H1 (cell line): ENCODE measurements around the gene MGLL. TPM values are rescaled to one million over a fixed set of nuclear protein-coding genes. Genes with fewer than 3 reads are reported as not detected.

ENCODE experiments used
- CTCF ChIA-PET: fragments of 300-600 bp; sonication (Branson Sonifier 250); formaldehyde crosslinking; loops from one replicate; lab custom pipeline; 2021; ENCODE audit not compliant: partially characterized antibody; lab: Charles Lee
- POLR2A ChIA-PET: fragments of 300-600 bp; sonication (Branson Sonifier 250); formaldehyde crosslinking; loops from one replicate; lab custom pipeline; 2021; ENCODE audit warnings: inconsistent platforms; ENCODE audit not compliant: partially characterized antibody; lab: Charles Lee
- DNase-seq, 2 experiments: peaks; one replicate each; pipeline versions ENCODE4 v3.0.0 to v3.0.0-alpha.2; 2010 to 2022; ENCODE audit warnings: low spot score in 2 of 2, low read depth in 1 of 2, mixed read lengths in 1 of 2
- FAIRE-seq: peaks from 2 replicates; lab custom pipeline; 2011; peaks lifted over from hg19 to GRCh38; lab: Jason Lieb, UNC
- H2AFZ ChIP-seq: 2 replicates; pipeline ENCODE4 v1.8.1; 2012; ENCODE audit warnings: low read length, inconsistent platforms
- H2AK5ac ChIP-seq: 2 replicates; pipeline ENCODE4 v1.6.1; 2013; ENCODE audit warnings: low read depth, low read length
- H2BK120ac ChIP-seq: replicated peaks from 2 replicates; pipeline ENCODE3; 2013; ENCODE audit warnings: low read depth, low read length, inconsistent platforms
- H2BK12ac ChIP-seq: 2 replicates; pipeline ENCODE4 v1.6.1; 2013; ENCODE audit warnings: low read depth, low read length
- H2BK15ac ChIP-seq: 2 replicates; pipeline ENCODE4 v1.6.1; 2013; ENCODE audit warnings: low read length
- H2BK20ac ChIP-seq: 2 replicates; pipeline ENCODE4 v1.6.1; 2013; ENCODE audit warnings: low read length
- H2BK5ac ChIP-seq: 2 replicates; pipeline ENCODE4 v1.6.1; 2013; ENCODE audit warnings: low read depth, low read length
- H3K14ac ChIP-seq: 2 replicates; pipeline ENCODE4 v1.6.1; 2013; ENCODE audit warnings: inconsistent platforms; ENCODE audit not compliant: insufficient read length
- H3K18ac ChIP-seq: 2 replicates; pipeline ENCODE4 v1.6.1; 2013; ENCODE audit warnings: low read length; ENCODE audit errors: extremely low read depth
- H3K23ac ChIP-seq: 2 replicates; pipeline ENCODE4 v1.6.1; 2013; ENCODE audit warnings: inconsistent platforms; ENCODE audit not compliant: insufficient read length
- H3K23me2 ChIP-seq: 2 replicates; pipeline ENCODE4 v1.6.1; 2013; ENCODE audit warnings: low read depth, low read length
- H3K27ac ChIP-seq: 2 replicates; pipeline ENCODE4 v1.6.1; 2011; ENCODE audit warnings: low read depth, low read length, inconsistent platforms
- H3K27me3 ChIP-seq, 4 experiments: replicated peaks in 1 of 4; 1 replicate in 1 of 4; 2 replicates in 3 of 4; pipeline versions ENCODE4 v1.6.1 to v1.8.1; 2011 to 2013; ENCODE audit warnings: low read length in 3 of 4, mild to moderate bottlenecking in 3 of 4, inconsistent platforms in 2 of 4, mixed read lengths in 2 of 4, moderate library complexity in 1 of 4; ENCODE audit not compliant: control insufficient read depth in 3 of 4, insufficient read depth in 3 of 4; ENCODE audit errors: extremely low read depth in 1 of 4
- H3K36me3 ChIP-seq, 4 experiments: 2 replicates each; pipeline versions ENCODE4 v1.6.1 to v1.8.1; 2011 to 2013; ENCODE audit warnings: mild to moderate bottlenecking in 4 of 4, low read length in 3 of 4, moderate library complexity in 2 of 4, control low read depth in 1 of 4, inconsistent platforms in 1 of 4; ENCODE audit not compliant: insufficient read depth in 4 of 4, control insufficient read depth in 2 of 4
- H3K4ac ChIP-seq: replicated peaks from 2 replicates; pipeline ENCODE3; 2013; ENCODE audit warnings: low read length, low read depth, mixed read lengths, inconsistent platforms; ENCODE audit not compliant: insufficient read length
- H3K4me1 ChIP-seq, 4 experiments: replicated peaks in 1 of 4; 1 replicate in 1 of 4; 2 replicates in 3 of 4; pipeline versions ENCODE4 v1.6.1 to v1.8.1; 2011 to 2013; ENCODE audit warnings: low read length in 3 of 4, inconsistent platforms in 2 of 4, mixed read lengths in 1 of 4; ENCODE audit not compliant: insufficient read depth in 4 of 4, control insufficient read depth in 3 of 4
- H3K4me2 ChIP-seq, 2 experiments: 2 replicates each; pipeline versions ENCODE4 v1.6.1 to v1.8.1; 2011 to 2013; ENCODE audit warnings: low read depth in 2 of 2, low read length in 2 of 2, control low read depth in 1 of 2, inconsistent platforms in 1 of 2, mild to moderate bottlenecking in 1 of 2; ENCODE audit not compliant: insufficient read depth in 1 of 2
- H3K4me3 ChIP-seq, 4 experiments: fragments of 200-600, 300-600 bp in 1 of 4; sonication (generic), shearing (Covaris generic), sonication (Bioruptor Twin) in 1 of 4; 2 replicates each; pipeline versions ENCODE4 v1.5.1 to v1.8.1; 2011 to 2016; ENCODE audit warnings: low read length in 4 of 4, low read depth in 3 of 4, control low read depth in 2 of 4, inconsistent platforms in 2 of 4, mild to moderate bottlenecking in 2 of 4, mixed read lengths in 1 of 4, moderate library complexity in 1 of 4; ENCODE audit not compliant: insufficient read depth in 2 of 4; ENCODE audit errors: extremely low read depth in 1 of 4
- H3K56ac ChIP-seq: replicated peaks from 2 replicates; pipeline ENCODE3; 2013; ENCODE audit warnings: low read depth, mild to moderate bottlenecking, mixed read lengths, low read length, inconsistent platforms; ENCODE audit not compliant: insufficient read length
- H3K79me1 ChIP-seq: 2 replicates; pipeline ENCODE4 v1.6.1; 2013; ENCODE audit warnings: low read depth, low read length, control low read depth
- H3K79me2 ChIP-seq, 2 experiments: 2 replicates each; pipeline versions ENCODE4 v1.6.1 to v1.8.1; 2012 to 2013; ENCODE audit warnings: low read length in 2 of 2, mild to moderate bottlenecking in 2 of 2, inconsistent platforms in 1 of 2; ENCODE audit not compliant: insufficient read depth in 2 of 2, control insufficient read depth in 1 of 2
- H3K9ac ChIP-seq, 4 experiments: replicated peaks in 1 of 4; 1 replicate in 1 of 4; 2 replicates in 3 of 4; pipeline versions ENCODE4 v1.6.1 to v1.8.1; 2011 to 2013; ENCODE audit warnings: low read depth in 3 of 4, low read length in 3 of 4, control low read depth in 2 of 4, mild to moderate bottlenecking in 2 of 4, moderate library complexity in 2 of 4, inconsistent platforms in 1 of 4; ENCODE audit errors: extremely low read depth in 1 of 4
- H3K9me3 ChIP-seq, 2 experiments: 2 replicates each; pipeline versions ENCODE4 v1.6.1 to v1.8.1; 2012 to 2013; ENCODE audit warnings: mild to moderate bottlenecking in 2 of 2, moderate library complexity in 2 of 2, control low read depth in 1 of 2, inconsistent platforms in 1 of 2, low read depth in 1 of 2, low read length in 1 of 2, mixed read lengths in 1 of 2; ENCODE audit not compliant: insufficient read depth in 2 of 2
- H4K20me1 ChIP-seq, 2 experiments: replicated peaks in 1 of 2; 2 replicates each; pipeline versions ENCODE3 to v1.8.1; 2011 to 2013; ENCODE audit warnings: inconsistent platforms in 2 of 2, low read length in 2 of 2, mild to moderate bottlenecking in 1 of 2; ENCODE audit not compliant: insufficient read depth in 2 of 2, control insufficient read depth in 1 of 2
- H4K5ac ChIP-seq: 2 replicates; pipeline ENCODE4 v1.6.1; 2013; ENCODE audit warnings: low read length, low read depth, mixed read lengths, inconsistent platforms; ENCODE audit not compliant: insufficient read length
- H4K8ac ChIP-seq: 2 replicates; pipeline ENCODE4 v1.8.0; 2013; ENCODE audit warnings: mild to moderate bottlenecking, moderate library complexity, low read length, inconsistent platforms; ENCODE audit not compliant: insufficient read depth; ENCODE audit errors: extremely low read depth
- H4K91ac ChIP-seq: replicated peaks from 2 replicates; pipeline ENCODE3; 2013; ENCODE audit warnings: low read length, mixed read lengths, inconsistent platforms; ENCODE audit not compliant: insufficient read length
- BACH1 ChIP-seq: IDR thresholded peaks from 2 replicates; pipeline ENCODE4 v1.6.1; 2012; ENCODE audit warnings: low read length, improper control_type of control experiment
- CEBPB ChIP-seq: IDR thresholded peaks from 2 replicates; pipeline ENCODE4 v1.6.1; 2012; ENCODE audit warnings: low read depth, low read length
- FOSL1 ChIP-seq: IDR thresholded peaks from 2 replicates; pipeline ENCODE4 v1.6.1; 2011; ENCODE audit warnings: mild to moderate bottlenecking, low read depth, low read length, moderate library complexity; ENCODE audit not compliant: insufficient read depth
- KDM5A ChIP-seq: fragments of 200-600 bp; IDR thresholded peaks from 2 replicates; pipeline ENCODE4 v1.7.1; 2012; ENCODE audit warnings: mild to moderate bottlenecking, low read length, inconsistent platforms, mixed read lengths
- MAFK ChIP-seq: IDR thresholded peaks from 2 replicates; pipeline ENCODE4 v1.6.1; 2012; ENCODE audit warnings: low read depth, mild to moderate bottlenecking, improper control_type of control experiment, low read length
- RBBP5 ChIP-seq: IDR thresholded peaks from 2 replicates; pipeline ENCODE4 v1.7.1; 2012; ENCODE audit warnings: low read depth, mild to moderate bottlenecking, inconsistent platforms, low read length, moderate library complexity, borderline replicate concordance
- RNF2 ChIP-seq: fragments of 200-900, 300-1000 bp; sonication (generic); IDR thresholded peaks from 2 replicates; pipeline ENCODE4 v1.7.1; 2016; ENCODE audit warnings: borderline replicate concordance, low read depth, mild to moderate bottlenecking, antibody characterized with exemption, low read length; ENCODE audit not compliant: poor library complexity, severe bottlenecking; ENCODE audit errors: missing control alignments
- YY1 ChIP-seq: IDR thresholded peaks from 2 replicates; pipeline ENCODE4 v1.6.1; 2011; ENCODE audit warnings: low read depth, mild to moderate bottlenecking, low read length
- ZNF274 ChIP-seq: IDR thresholded peaks from 2 replicates; pipeline ENCODE4 v1.7.0; 2012; ENCODE audit warnings: low read length, borderline replicate concordance; ENCODE audit errors: extremely low read depth
- WGBS, 2 experiments: shearing (Covaris generic) in 1 of 2; methylation state at CpG; one replicate each; pipeline versions ENCODE4 v1.1.6 to v1.1.7; 2013 to 2015; ENCODE audit warnings: low lambda C conversion rate in 2 of 2, mixed read lengths in 2 of 2, inconsistent platforms in 1 of 2, low coverage in 1 of 2, missing lambda C conversion rate in 1 of 2; ENCODE audit not compliant: insufficient replicate concordance in 2 of 2, insufficient coverage in 1 of 2, insufficient read length in 1 of 2; ENCODE audit errors: extremely low coverage in 1 of 2, missing lambda C conversion rate in 1 of 2; 5-methylcytosine and 5-hydroxymethylcytosine counted together
- polyA plus RNA-seq, 7 experiments: library from polyadenylated mRNA; depleted of rRNA in 3 of 7; stranded (reverse) in 5 of 7; unstranded in 2 of 7; fragments of >200 nt in 5 of 7; fragments of 200-250 nt in 2 of 7; gene quantifications; 1 replicate in 5 of 7; 2 replicates in 1 of 7; 4 replicates in 1 of 7; pipeline versions ENCODE4 v1.2.1 to v1.2.3, GENCODE V29; 2011 to 2013; ENCODE audit warnings: missing spikeins in 2 of 7, mixed read lengths in 2 of 7
- total RNA-seq: library from RNA; stranded (reverse); fragmentation: NEBNext Ultra II Directional; extraction: Animal tissue kit (Norgen Biotek cat#: 25700); gene quantifications from 2 replicates; pipeline ENCODE4 v1.2.1, GENCODE V29; 2021
- TF ChIP-seq, protein P1 (sequence below): IDR thresholded peaks from 2 replicates; pipeline ENCODE4 v1.6.1; 2012; ENCODE audit warnings: low read length, inconsistent platforms

MGLL gene
- total and polyA plus RNA-seq, 2 of the 8 experiments (the other 6 are each of a cell fraction or from before 2014, with no cell fraction given), result 0.05 to 0.34 TPM

GRCh38 chr3:127688022-127688415 is 134.3 kb downstream of the MGLL start:
- no peak overlapping the region for H4K5ac ChIP-seq
- H3K14ac ChIP-seq, result no peak overlapping the region
- H3K23ac ChIP-seq, result no peak overlapping the region
- H3K56ac ChIP-seq, result no peak overlapping the region
- no peak overlapping the region for H2BK120ac ChIP-seq
- no peak for DNase-seq
- no peak overlapping the region for H3K4me3 ChIP-seq
- no peak overlapping the region for H2AFZ ChIP-seq
- FAIRE-seq, result no peak
- H4K8ac ChIP-seq, result no peak overlapping the region
- H4K91ac ChIP-seq, result no peak overlapping the region
- H2BK20ac ChIP-seq, result no peak overlapping the region; the same call in 1 of the 2 replicates
- H2AK5ac ChIP-seq, result no peak overlapping the region
- no peak overlapping the region for H2BK5ac ChIP-seq
- H2BK12ac ChIP-seq, result no peak overlapping the region
- no peak overlapping the region for H3K4me2 ChIP-seq
- no peak overlapping the region for H3K4ac ChIP-seq
- no peaks in the 10 kb centered on the region for H3K79me2 ChIP-seq
- H3K23me2 ChIP-seq, result peaks cover 16% of the 10 kb centered on the region; the same call in 1 of the 2 replicates
- TF ChIP-seq RNF2 (no peak), MAFK (no peak), KDM5A (no peak), BACH1 (no peak), ZNF274 (no peak), YY1 (no peak), FOSL1 (no peak), RBBP5 (no peak), CEBPB (no peak)
- TF ChIP-seq, protein P1, sequence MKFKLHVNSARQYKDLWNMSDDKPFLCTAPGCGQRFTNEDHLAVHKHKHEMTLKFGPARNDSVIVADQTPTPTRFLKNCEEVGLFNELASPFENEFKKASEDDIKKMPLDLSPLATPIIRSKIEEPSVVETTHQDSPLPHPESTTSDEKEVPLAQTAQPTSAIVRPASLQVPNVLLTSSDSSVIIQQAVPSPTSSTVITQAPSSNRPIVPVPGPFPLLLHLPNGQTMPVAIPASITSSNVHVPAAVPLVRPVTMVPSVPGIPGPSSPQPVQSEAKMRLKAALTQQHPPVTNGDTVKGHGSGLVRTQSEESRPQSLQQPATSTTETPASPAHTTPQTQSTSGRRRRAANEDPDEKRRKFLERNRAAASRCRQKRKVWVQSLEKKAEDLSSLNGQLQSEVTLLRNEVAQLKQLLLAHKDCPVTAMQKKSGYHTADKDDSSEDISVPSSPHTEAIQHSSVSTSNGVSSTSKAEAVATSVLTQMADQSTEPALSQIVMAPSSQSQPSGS, result no peak
- H3K9me3 ChIP-seq, result no peaks in the 10 kb centered on the region
- H3K36me3 ChIP-seq, result no peaks in the 10 kb centered on the region
- H2BK15ac ChIP-seq, result no peak overlapping the region
- POLR2A ChIA-PET, result no interaction called here
- H3K4me1 ChIP-seq, result peaks cover 0 to 22% (median 5%) of the 10 kb centered on the region in 4 experiments; a peak in 6 of 7 replicates
- CTCF ChIA-PET, result interaction anchor here (3.5 to 12.8 kb wide), 4 partner anchors 7 to 271 kb away, joined by 26 to 172 read pairs (median 81); no protein-coding TSS in a partner anchor
- 92% methylated on average over 2 of the region's 2 CpGs; no CpG with 5 or more reads in 1 of the 2 experiments for WGBS, 2 experiments
- H3K18ac ChIP-seq, result no peak overlapping the region
- H3K27me3 ChIP-seq, result no peaks in the 10 kb centered on the region
- peak overlapping the region in 1 of 4 experiments; percentile 32; a peak in 1 of 7 replicates for H3K9ac ChIP-seq
- H3K27ac ChIP-seq, result no peak overlapping the region
- H3K79me1 ChIP-seq, result no peaks in the 10 kb centered on the region
- H4K20me1 ChIP-seq, result no peaks in the 10 kb centered on the region
